ENCODE measurements around the gene PRKRA.
A peak's percentile ranks its signal among the peaks of the same experiment; 100 is the strongest.

Gene PRKRA

DNA sequence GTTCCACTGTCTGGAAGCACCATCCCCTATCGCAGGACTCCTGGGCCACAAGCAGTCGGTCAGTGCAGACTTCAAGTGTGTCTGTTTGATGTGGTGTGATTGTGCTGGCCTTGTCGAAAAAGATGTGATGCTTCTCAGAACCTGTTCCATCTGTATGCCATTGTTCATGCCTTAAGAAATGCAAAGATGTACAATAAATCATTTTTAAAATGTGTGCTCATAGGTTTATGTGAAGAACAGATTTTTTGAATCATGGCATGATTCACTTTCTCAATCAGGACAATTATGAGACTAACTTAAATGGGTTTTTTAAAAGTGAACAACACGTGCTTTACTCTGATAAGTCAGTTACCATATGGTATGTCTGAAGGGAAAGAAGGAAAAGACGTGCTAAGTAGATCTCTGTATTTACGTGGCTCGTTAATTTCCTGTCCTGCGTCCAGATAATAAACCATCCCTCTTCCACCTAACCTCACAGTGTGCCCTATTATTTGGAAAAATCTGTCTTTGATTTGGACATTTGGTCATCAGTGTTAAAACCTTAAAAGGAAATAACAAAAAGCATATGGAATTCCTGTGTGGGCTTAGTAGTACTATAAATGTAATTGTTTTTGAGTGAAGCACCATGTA lies 54.9 kb downstream of the PRKRA start:
- POLR2A ChIA-PET, result no interaction called here
- H3K27me3 ChIP-seq (replicated peaks in 2 of 5; ENCODE audit: control insufficient read depth in 4 of 5, insufficient read depth in 5 of 5, low read length in 4 of 5), result no peaks in the 10 kb centered on the region
- no peak overlapping the region for H3K4me3 ChIP-seq (ENCODE audit: control insufficient read depth in 1 of 7, extremely low read depth in 1 of 7, insufficient read depth in 4 of 7, low read depth in 2 of 7, low read length in 6 of 7)

GRCh38 chr2:178395295-178395694 lies 55.7 kb downstream of the PRKRA start:
- H3K27ac ChIP-seq (ENCODE audit: insufficient read depth in 1 of 2, low read depth in 1 of 2, low read length in 2 of 2, poor library complexity in 1 of 2, severe bottlenecking in 2 of 2), result no peak overlapping the region
- no peaks in the 10 kb centered on the region for H3K36me3 ChIP-seq (ENCODE audit: control insufficient read depth in 4 of 4, insufficient read depth in 4 of 4, low read length in 3 of 4)
- CTCF ChIA-PET, result interaction anchor here (1.1 to 18.6 kb wide), 6 partner anchors 9 to 70 kb away, joined by 3 to 278 read pairs (median 5); no protein-coding TSS in a partner anchor
- H3K27me3 ChIP-seq (replicated peaks in 2 of 5; ENCODE audit: control insufficient read depth in 4 of 5, insufficient read depth in 5 of 5, low read length in 4 of 5), result no peaks in the 10 kb centered on the region
- POLR2A ChIA-PET, result interaction anchor here (1.0 kb wide), 1 partner anchor 28 kb away, joined by 3 read pairs; no protein-coding TSS in a partner anchor
- DNase-seq, result no peak
- H3K4me3 ChIP-seq (ENCODE audit: control insufficient read depth in 1 of 7, extremely low read depth in 1 of 7, insufficient read depth in 4 of 7, low read depth in 2 of 7, low read length in 6 of 7), result no peak overlapping the region
- H3K4me1 ChIP-seq (ENCODE audit: control extremely low read depth in 1 of 4, control insufficient read depth in 4 of 4, insufficient read depth in 4 of 4, low read length in 3 of 4), result no peaks in the 10 kb centered on the region
- WGBS (ENCODE audit: insufficient coverage), result no CpG with 5 or more reads among the region's 2 CpGs
- no peaks in the 10 kb centered on the region for H3K9me3 ChIP-seq (ENCODE audit: control extremely low read depth in 1 of 5, control insufficient read depth in 4 of 5, insufficient read depth in 2 of 5, low read depth in 1 of 5, low read length in 4 of 5)

More for the DNA sequence above, 54.9 kb downstream of the PRKRA start:
- no peaks in the 10 kb centered on the region for H3K36me3 ChIP-seq (ENCODE audit: control insufficient read depth in 4 of 4, insufficient read depth in 4 of 4, low read length in 3 of 4)
- WGBS (ENCODE audit: insufficient coverage), result 100% methylated on average over 3 of the region's 8 CpGs
- no peaks in the 10 kb centered on the region for H3K4me1 ChIP-seq (ENCODE audit: control extremely low read depth in 1 of 4, control insufficient read depth in 4 of 4, insufficient read depth in 4 of 4, low read length in 3 of 4)
- H3K9me3 ChIP-seq (ENCODE audit: control extremely low read depth in 1 of 5, control insufficient read depth in 4 of 5, insufficient read depth in 2 of 5, low read depth in 1 of 5, low read length in 4 of 5), result no peaks in the 10 kb centered on the region
- H3K27ac ChIP-seq (ENCODE audit: insufficient read depth in 1 of 2, low read depth in 1 of 2, low read length in 2 of 2, poor library complexity in 1 of 2, severe bottlenecking in 2 of 2), result no peak overlapping the region
- no peak for DNase-seq
- CTCF ChIA-PET, result interaction anchor here (1.5 to 18.6 kb wide), 4 partner anchors 19 to 71 kb away, joined by 4 to 278 read pairs (median 7); no protein-coding TSS in a partner anchor

GRCh38 chr2:178394859-178395258 lies 56.1 kb downstream of the PRKRA start:
- Histone ChIP-seq H3K27me3 (replicated peaks in 2 of 5; ENCODE audit: control insufficient read depth in 4 of 5, insufficient read depth in 5 of 5, low read length in 4 of 5) (no peaks in the 10 kb centered on the region), H3K4me1 (ENCODE audit: control extremely low read depth in 1 of 4, control insufficient read depth in 4 of 4, insufficient read depth in 4 of 4, low read length in 3 of 4) (no peaks in the 10 kb centered on the region), H3K36me3 (ENCODE audit: control insufficient read depth in 4 of 4, insufficient read depth in 4 of 4, low read length in 3 of 4) (no peaks in the 10 kb centered on the region), H3K27ac (ENCODE audit: insufficient read depth in 1 of 2, low read depth in 1 of 2, low read length in 2 of 2, poor library complexity in 1 of 2, severe bottlenecking in 2 of 2) (no peak overlapping the region), H3K4me3 (ENCODE audit: control insufficient read depth in 1 of 7, extremely low read depth in 1 of 7, insufficient read depth in 4 of 7, low read depth in 2 of 7, low read length in 6 of 7) (no peak overlapping the region), H3K9me3 (ENCODE audit: control extremely low read depth in 1 of 5, control insufficient read depth in 4 of 5, insufficient read depth in 2 of 5, low read depth in 1 of 5, low read length in 4 of 5) (no peaks in the 10 kb centered on the region)
- POLR2A ChIA-PET, result interaction anchor here (1.0 kb wide), 1 partner anchor 28 kb away, joined by 3 read pairs; no protein-coding TSS in a partner anchor
- DNase-seq, result no peak
- CTCF ChIA-PET, result interaction anchor here (1.1 to 18.6 kb wide), 5 partner anchors 10 to 31 kb away, joined by 3 to 278 read pairs (median 4); no protein-coding TSS in a partner anchor

- DNase-seq, result no peak
- H3K36me3 ChIP-seq (ENCODE audit: control insufficient read depth in 4 of 4, insufficient read depth in 4 of 4, low read length in 3 of 4), result no peaks in the 10 kb centered on the region
- ChIA-PET POLR2A (no interaction called here), CTCF (interaction anchor here (0.7 to 18.6 kb wide), 3 partner anchors 13 to 87 kb away, joined by 3 to 278 read pairs (median 5); no protein-coding TSS in a partner anchor)
- no peaks in the 10 kb centered on the region for H3K4me1 ChIP-seq (ENCODE audit: control extremely low read depth in 1 of 4, control insufficient read depth in 4 of 4, insufficient read depth in 4 of 4, low read length in 3 of 4)
- no peaks in the 10 kb centered on the region for H3K27me3 ChIP-seq (replicated peaks in 2 of 5; ENCODE audit: control insufficient read depth in 4 of 5, insufficient read depth in 5 of 5, low read length in 4 of 5)
- no peak overlapping the region for H3K4me3 ChIP-seq (ENCODE audit: control insufficient read depth in 1 of 7, extremely low read depth in 1 of 7, insufficient read depth in 4 of 7, low read depth in 2 of 7, low read length in 6 of 7)
- no peaks in the 10 kb centered on the region for H3K9me3 ChIP-seq (ENCODE audit: control extremely low read depth in 1 of 5, control insufficient read depth in 4 of 5, insufficient read depth in 2 of 5, low read depth in 1 of 5, low read length in 4 of 5)
- no peak overlapping the region for H3K27ac ChIP-seq (ENCODE audit: insufficient read depth in 1 of 2, low read depth in 1 of 2, low read length in 2 of 2, poor library complexity in 1 of 2, severe bottlenecking in 2 of 2)
- WGBS (ENCODE audit: insufficient coverage), result no CpG with 5 or more reads among the region's 3 CpGs
These were observed 58.8 kb downstream of the PRKRA start for GRCh38 chr2:178392215-178392614.

DNA sequence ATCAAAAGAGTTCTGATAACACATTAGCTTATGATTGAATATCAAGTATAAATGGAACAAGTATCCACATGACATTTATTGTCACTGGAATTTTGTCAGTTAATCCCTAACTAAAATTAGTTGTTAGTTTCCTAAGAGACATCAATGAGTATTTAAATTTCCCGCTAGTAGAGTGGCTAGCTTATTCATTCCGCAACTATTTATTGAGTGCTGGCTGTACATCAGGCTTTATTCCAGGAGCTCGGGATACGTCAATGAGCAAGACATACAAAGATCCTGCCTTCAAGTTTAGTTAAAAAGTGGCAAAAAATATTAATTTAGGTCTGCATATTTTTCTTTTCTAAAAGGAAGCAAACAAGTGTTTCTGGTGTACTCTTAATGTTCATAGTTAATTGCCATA lies 59.3 kb downstream of the PRKRA start:
- no peaks in the 10 kb centered on the region for H3K4me1 ChIP-seq (ENCODE audit: control extremely low read depth in 1 of 4, control insufficient read depth in 4 of 4, insufficient read depth in 4 of 4, low read length in 3 of 4)
- H3K27me3 ChIP-seq (replicated peaks in 2 of 5; ENCODE audit: control insufficient read depth in 4 of 5, insufficient read depth in 5 of 5, low read length in 4 of 5), result no peaks in the 10 kb centered on the region
- no peak overlapping the region for H3K4me3 ChIP-seq (ENCODE audit: control insufficient read depth in 1 of 7, extremely low read depth in 1 of 7, insufficient read depth in 4 of 7, low read depth in 2 of 7, low read length in 6 of 7)
- no peak overlapping the region for H3K27ac ChIP-seq (ENCODE audit: insufficient read depth in 1 of 2, low read depth in 1 of 2, low read length in 2 of 2, poor library complexity in 1 of 2, severe bottlenecking in 2 of 2)
- ChIA-PET CTCF (interaction anchor here (0.7 to 18.6 kb wide), 3 partner anchors 14 to 86 kb away, joined by 3 to 278 read pairs (median 5); no protein-coding TSS in a partner anchor), POLR2A (no interaction called here)
- DNase-seq, result no peak
- no peaks in the 10 kb centered on the region for H3K9me3 ChIP-seq (ENCODE audit: control extremely low read depth in 1 of 5, control insufficient read depth in 4 of 5, insufficient read depth in 2 of 5, low read depth in 1 of 5, low read length in 4 of 5)
- 100% methylated on average over 4 of the region's 4 CpGs for WGBS (ENCODE audit: insufficient coverage)
- H3K36me3 ChIP-seq (ENCODE audit: control insufficient read depth in 4 of 4, insufficient read depth in 4 of 4, low read length in 3 of 4), result no peaks in the 10 kb centered on the region

DNA sequence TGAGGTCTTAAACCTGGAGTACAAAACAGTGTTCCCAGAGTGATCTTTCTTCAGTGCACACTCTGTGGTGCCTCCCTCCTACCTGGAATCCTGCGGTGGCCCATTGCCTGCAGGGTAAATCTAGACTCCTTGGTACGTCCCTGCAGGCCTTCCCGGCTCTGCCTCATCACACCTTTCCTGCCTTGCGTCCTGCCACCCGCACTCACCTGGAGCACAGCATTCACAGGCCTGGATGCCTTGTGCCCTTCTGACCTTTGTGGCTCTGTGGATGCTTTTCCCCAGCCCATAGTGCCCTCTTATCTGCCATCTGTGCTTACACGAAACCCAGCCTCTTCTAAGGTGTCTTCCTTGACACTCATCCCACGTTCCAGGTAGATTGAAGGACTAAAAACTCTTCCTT lies 62.7 kb downstream of the PRKRA start:
- CTCF ChIA-PET, result no interaction called here
- 95% methylated on average over 3 of the region's 7 CpGs for WGBS (ENCODE audit: insufficient coverage)
- no peaks in the 10 kb centered on the region for H3K36me3 ChIP-seq (ENCODE audit: control insufficient read depth in 4 of 4, insufficient read depth in 4 of 4, low read length in 3 of 4)
- no peaks in the 10 kb centered on the region for H3K27me3 ChIP-seq (replicated peaks in 2 of 5; ENCODE audit: control insufficient read depth in 4 of 5, insufficient read depth in 5 of 5, low read length in 4 of 5)
- POLR2A ChIA-PET, result no interaction called here
- no peak overlapping the region for H3K4me3 ChIP-seq (ENCODE audit: control insufficient read depth in 1 of 7, extremely low read depth in 1 of 7, insufficient read depth in 4 of 7, low read depth in 2 of 7, low read length in 6 of 7)
- H3K9me3 ChIP-seq (ENCODE audit: control extremely low read depth in 1 of 5, control insufficient read depth in 4 of 5, insufficient read depth in 2 of 5, low read depth in 1 of 5, low read length in 4 of 5), result no peaks in the 10 kb centered on the region
- no peak for DNase-seq
- H3K4me1 ChIP-seq (ENCODE audit: control extremely low read depth in 1 of 4, control insufficient read depth in 4 of 4, insufficient read depth in 4 of 4, low read length in 3 of 4), result no peaks in the 10 kb centered on the region
- no peak overlapping the region for H3K27ac ChIP-seq (ENCODE audit: insufficient read depth in 1 of 2, low read depth in 1 of 2, low read length in 2 of 2, poor library complexity in 1 of 2, severe bottlenecking in 2 of 2)

DNA sequence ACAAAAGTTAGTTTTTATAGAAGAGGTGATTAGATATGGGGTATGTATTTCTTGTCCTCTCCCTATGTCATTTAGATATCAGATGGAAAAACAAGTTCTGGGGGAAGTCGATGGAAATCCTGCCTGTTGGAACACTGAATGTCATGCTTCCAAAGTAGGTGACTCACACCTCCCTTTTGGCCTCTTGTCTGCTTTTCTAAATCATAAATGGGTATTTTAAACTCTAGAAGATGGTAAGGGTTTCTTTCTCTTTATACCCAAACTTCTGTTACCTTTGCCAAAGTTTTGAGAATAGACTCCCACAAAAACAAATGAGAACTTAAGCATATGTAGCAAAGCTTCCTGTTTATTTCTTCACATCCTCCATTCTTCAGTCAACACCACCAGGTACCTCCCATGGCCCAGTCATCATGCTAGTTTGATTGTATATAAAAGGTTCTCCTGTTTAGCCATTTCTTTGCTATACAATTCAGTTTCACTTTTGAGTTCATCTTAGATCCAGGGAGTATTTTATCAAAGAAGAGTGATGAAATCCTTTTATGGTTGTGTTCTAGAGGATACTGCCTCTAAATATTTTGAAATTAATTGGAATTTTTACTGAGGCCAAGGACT lies 63.9 kb downstream of the PRKRA start:
- no peak overlapping the region for H3K27ac ChIP-seq (ENCODE audit: insufficient read depth in 1 of 2, low read depth in 1 of 2, low read length in 2 of 2, poor library complexity in 1 of 2, severe bottlenecking in 2 of 2)
- no peaks in the 10 kb centered on the region for H3K4me1 ChIP-seq (ENCODE audit: control extremely low read depth in 1 of 4, control insufficient read depth in 4 of 4, insufficient read depth in 4 of 4, low read length in 3 of 4)
- ChIA-PET POLR2A (no interaction called here), CTCF (interaction anchor here (0.6 kb wide), 1 partner anchor 519 kb away, joined by 3 read pairs; no protein-coding TSS in a partner anchor)
- H3K36me3 ChIP-seq (ENCODE audit: control insufficient read depth in 4 of 4, insufficient read depth in 4 of 4, low read length in 3 of 4), result no peaks in the 10 kb centered on the region
- H3K4me3 ChIP-seq (ENCODE audit: control insufficient read depth in 1 of 7, extremely low read depth in 1 of 7, insufficient read depth in 4 of 7, low read depth in 2 of 7, low read length in 6 of 7), result no peak overlapping the region
- no peaks in the 10 kb centered on the region for H3K9me3 ChIP-seq (ENCODE audit: control extremely low read depth in 1 of 5, control insufficient read depth in 4 of 5, insufficient read depth in 2 of 5, low read depth in 1 of 5, low read length in 4 of 5)
- peak in 2 of 3 donors; percentile 15 to 21 for DNase-seq
- no CpG with 5 or more reads among the region's 1 CpG for WGBS (ENCODE audit: insufficient coverage)
- H3K27me3 ChIP-seq (replicated peaks in 2 of 5; ENCODE audit: control insufficient read depth in 4 of 5, insufficient read depth in 5 of 5, low read length in 4 of 5), result no peaks in the 10 kb centered on the region
